Spleen (tissue), 7 donors: ENCODE data around the gene DNAAF3.

ENCODE experiments used
- CTCF ChIP-seq, 11 experiments: fragments of 200-600 bp in 7 of 11; fragments of 450-650 bp in 4 of 11; sonication (generic) in 4 of 11; IDR thresholded peaks in 8 of 11; conservative IDR thresholded peaks in 3 of 11; 1 replicate in 7 of 11; 2 replicates in 4 of 11; pipeline versions ENCODE4 v1.4.0 to v1.8.0; 2016 to 2021; ENCODE audit warnings: antibody characterized with exemption in 11 of 11, inconsistent platforms in 4 of 11, mild to moderate bottlenecking in 1 of 11
- POLR2A ChIP-seq, 3 donors: fragments of 450-650 bp; IDR thresholded peaks; one replicate each; pipeline ENCODE4 v1.5.1; 2017; ENCODE audit warnings: antibody characterized with exemption in 3 of 3, mild to moderate bottlenecking in 1 of 3
- donor health status: DM: no; HTN: no; CAD: no; lungs with moderate emphysema.
- donor health status: DM: no; HTN: no; CAD: no.
- donor health status: DM: no; HTN: no; CAD: no.

GRCh38 chr19:55175117-55175867 lies 8.9 kb upstream of the DNAAF3 start:
- TF ChIP-seq POLR2A (IDR thresholded peaks at IDR 0.05) (no peak), CTCF (IDR thresholded peaks at IDR 0.05 in 8 of 11, conservative IDR thresholded peaks at IDR 0.05 in 3 of 11) (no peak)
